ENCODE data around the gene TNNI3.

TNNI3 gene

DNA sequence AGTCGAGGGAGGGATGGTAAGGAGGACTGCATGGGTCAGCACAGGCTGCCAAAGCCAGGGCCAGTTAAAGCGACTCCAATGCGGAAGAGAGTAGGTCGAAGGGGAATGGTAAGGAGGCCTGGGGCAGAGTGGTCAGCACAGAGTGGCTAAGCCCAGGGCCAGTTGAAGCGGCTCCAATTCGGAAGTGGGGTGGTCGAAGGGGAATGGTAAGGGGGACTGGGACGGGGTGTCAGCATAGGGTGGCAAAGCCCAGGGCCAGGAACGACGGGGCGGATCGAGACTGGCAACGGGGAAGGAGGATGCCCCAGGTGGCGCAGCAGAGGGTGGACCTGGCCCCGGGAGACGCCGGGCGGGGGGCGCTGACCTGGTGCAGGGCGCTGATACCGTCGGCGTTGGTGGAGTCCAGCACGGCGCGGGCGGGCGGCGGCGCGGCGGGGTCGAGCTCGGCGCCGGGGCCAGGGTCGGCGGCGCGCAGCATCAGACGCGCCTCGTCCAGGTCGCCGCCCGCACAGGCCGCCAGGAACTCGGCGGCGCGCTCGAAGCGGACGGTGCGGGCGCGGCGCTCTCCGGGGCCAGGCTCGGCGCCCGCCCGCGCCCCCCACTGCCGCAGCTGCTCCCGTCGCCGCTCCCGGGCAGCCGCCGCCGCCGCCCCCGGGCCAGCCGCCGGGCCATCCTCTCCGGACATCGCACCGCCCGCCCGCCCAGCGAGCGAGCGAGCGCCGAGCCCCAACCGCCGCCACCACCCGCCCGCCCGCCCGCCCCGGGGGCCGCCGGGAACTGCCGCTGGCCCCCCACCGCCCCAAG is 40.5 kb downstream of the TNNI3 start, which contains the start of gene PPP1R12C:
TSS of gene PPP1R12C (minus strand) at position 779 of the 804 bp plus-strand sequence. CDS start at position 685, 94 bp downstream.
- ATAC-seq (ENCODE audit: low read depth): no peak
- no peak for DNase-seq (ENCODE audit: low spot score)
- H3K4me1 ChIP-seq (ENCODE audit: insufficient read depth, poor library complexity, severe bottlenecking): peaks cover 10% of the 10 kb centered on the region
- H3K27me3 ChIP-seq (ENCODE audit: insufficient read depth, poor library complexity, severe bottlenecking): no peaks in the 10 kb centered on the region
- no peaks in the 10 kb centered on the region for H3K9me3 ChIP-seq (ENCODE audit: severe bottlenecking)
- H3K4me3 ChIP-seq (ENCODE audit: severe bottlenecking): peak within 1 kb of the TSS; percentile 92
- H3K36me3 ChIP-seq (ENCODE audit: low read depth): no peaks in the 10 kb centered on the region
- peak within 1 kb of the TSS; percentile 49 for H3K27ac ChIP-seq (ENCODE audit: poor library complexity, severe bottlenecking)
- TF ChIP-seq, protein P1, sequence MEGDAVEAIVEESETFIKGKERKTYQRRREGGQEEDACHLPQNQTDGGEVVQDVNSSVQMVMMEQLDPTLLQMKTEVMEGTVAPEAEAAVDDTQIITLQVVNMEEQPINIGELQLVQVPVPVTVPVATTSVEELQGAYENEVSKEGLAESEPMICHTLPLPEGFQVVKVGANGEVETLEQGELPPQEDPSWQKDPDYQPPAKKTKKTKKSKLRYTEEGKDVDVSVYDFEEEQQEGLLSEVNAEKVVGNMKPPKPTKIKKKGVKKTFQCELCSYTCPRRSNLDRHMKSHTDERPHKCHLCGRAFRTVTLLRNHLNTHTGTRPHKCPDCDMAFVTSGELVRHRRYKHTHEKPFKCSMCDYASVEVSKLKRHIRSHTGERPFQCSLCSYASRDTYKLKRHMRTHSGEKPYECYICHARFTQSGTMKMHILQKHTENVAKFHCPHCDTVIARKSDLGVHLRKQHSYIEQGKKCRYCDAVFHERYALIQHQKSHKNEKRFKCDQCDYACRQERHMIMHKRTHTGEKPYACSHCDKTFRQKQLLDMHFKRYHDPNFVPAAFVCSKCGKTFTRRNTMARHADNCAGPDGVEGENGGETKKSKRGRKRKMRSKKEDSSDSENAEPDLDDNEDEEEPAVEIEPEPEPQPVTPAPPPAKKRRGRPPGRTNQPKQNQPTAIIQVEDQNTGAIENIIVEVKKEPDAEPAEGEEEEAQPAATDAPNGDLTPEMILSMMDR (IDR thresholded peaks at IDR 0.05; ENCODE audit: poor library complexity, severe bottlenecking): no peak

DNA sequence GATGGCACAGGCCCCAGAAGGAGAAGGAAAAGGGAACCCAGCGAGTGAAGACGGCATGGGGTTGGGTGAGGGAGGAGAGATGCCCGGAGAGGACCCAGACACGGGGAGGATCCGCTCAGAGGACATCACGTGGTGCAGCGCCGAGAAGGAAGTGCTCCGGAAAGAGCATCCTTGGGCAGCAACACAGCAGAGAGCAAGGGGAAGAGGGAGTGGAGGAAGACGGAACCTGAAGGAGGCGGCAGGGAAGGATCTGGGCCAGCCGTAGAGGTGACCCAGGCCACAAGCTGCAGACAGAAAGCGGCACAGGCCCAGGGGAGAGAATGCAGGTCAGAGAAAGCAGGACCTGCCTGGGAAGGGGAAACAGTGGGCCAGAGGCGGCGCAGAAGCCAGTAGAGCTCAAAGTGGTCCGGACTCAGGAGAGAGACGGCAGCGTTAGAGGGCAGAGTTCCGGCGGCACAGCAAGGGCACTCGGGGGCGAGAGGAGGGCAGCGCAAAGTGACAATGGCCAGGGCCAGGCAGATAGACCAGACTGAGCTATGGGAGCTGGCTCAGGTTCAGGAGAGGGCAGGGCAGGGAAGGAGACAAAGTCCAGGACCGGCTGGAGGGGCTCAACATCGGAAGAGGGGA is 41.2 kb downstream of the TNNI3 start:
- TF ChIP-seq, protein P1 (IDR thresholded peaks at IDR 0.05; ENCODE audit: poor library complexity, severe bottlenecking): no peak
- ATAC-seq (ENCODE audit: low read depth): peak; percentile 41; the same call in 2 of the 3 replicates
- Histone ChIP-seq H3K9me3 (ENCODE audit: severe bottlenecking) (no peaks in the 10 kb centered on the region), H3K27me3 (ENCODE audit: insufficient read depth, poor library complexity, severe bottlenecking) (no peaks in the 10 kb centered on the region), H3K27ac (ENCODE audit: poor library complexity, severe bottlenecking) (peak overlapping the region; percentile 49), H3K4me1 (ENCODE audit: insufficient read depth, poor library complexity, severe bottlenecking) (peaks cover 10% of the 10 kb centered on the region), H3K36me3 (ENCODE audit: low read depth) (no peaks in the 10 kb centered on the region), H3K4me3 (ENCODE audit: severe bottlenecking) (peak overlapping the region; percentile 92)
- DNase-seq (ENCODE audit: low spot score): no peak

DNA sequence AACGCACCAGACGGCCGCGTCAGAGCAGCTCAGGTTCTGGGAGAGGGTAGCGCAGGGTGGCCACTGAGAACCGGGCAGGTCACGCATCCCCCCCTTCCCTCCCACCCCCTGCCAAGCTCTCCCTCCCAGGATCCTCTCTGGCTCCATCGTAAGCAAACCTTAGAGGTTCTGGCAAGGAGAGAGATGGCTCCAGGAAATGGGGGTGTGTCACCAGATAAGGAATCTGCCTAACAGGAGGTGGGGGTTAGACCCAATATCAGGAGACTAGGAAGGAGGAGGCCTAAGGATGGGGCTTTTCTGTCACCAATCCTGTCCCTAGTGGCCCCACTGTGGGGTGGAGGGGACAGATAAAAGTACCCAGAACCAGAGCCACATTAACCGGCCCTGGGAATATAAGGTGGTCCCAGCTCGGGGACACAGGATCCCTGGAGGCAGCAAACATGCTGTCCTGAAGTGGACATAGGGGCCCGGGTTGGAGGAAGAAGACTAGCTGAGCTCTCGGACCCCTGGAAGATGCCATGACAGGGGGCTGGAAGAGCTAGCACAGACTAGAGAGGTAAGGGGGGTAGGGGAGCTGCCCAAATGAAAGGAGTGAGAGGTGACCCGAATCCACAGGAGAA is 42.0 kb downstream of the TNNI3 start:
- TF ChIP-seq, protein P1 (IDR thresholded peaks at IDR 0.05; ENCODE audit: poor library complexity, severe bottlenecking): no peak
- no peaks in the 10 kb centered on the region for H3K36me3 ChIP-seq (ENCODE audit: low read depth)
- no peak overlapping the region for H3K27ac ChIP-seq (ENCODE audit: poor library complexity, severe bottlenecking)
- no peak overlapping the region for H3K4me3 ChIP-seq (ENCODE audit: severe bottlenecking)
- DNase-seq (ENCODE audit: low spot score) (no peak), ATAC-seq (ENCODE audit: low read depth) (no peak)
- H3K27me3 ChIP-seq (ENCODE audit: insufficient read depth, poor library complexity, severe bottlenecking): no peaks in the 10 kb centered on the region
- H3K9me3 ChIP-seq (ENCODE audit: severe bottlenecking): no peaks in the 10 kb centered on the region
- peaks cover 10% of the 10 kb centered on the region for H3K4me1 ChIP-seq (ENCODE audit: insufficient read depth, poor library complexity, severe bottlenecking)

DNA sequence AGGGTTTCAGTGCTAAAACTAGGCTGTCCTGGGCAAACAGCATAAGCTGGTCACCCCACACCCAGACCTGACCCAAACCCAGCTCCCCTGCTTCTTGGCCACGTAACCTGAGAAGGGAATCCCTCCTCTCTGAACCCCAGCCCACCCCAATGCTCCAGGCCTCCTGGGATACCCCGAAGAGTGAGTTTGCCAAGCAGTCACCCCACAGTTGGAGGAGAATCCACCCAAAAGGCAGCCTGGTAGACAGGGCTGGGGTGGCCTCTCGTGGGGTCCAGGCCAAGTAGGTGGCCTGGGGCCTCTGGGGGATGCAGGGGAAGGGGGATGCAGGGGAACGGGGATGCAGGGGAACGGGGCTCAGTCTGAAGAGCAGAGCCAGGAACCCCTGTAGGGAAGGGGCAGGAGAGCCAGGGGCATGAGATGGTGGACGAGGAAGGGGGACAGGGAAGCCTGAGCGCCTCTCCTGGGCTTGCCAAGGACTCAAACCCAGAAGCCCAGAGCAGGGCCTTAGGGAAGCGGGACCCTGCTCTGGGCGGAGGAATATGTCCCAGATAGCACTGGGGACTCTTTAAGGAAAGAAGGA is 42.9 kb downstream of the TNNI3 start:
- TF ChIP-seq, protein P1 (IDR thresholded peaks at IDR 0.05; ENCODE audit: poor library complexity, severe bottlenecking): no peak
- peaks cover 10% of the 10 kb centered on the region for H3K4me1 ChIP-seq (ENCODE audit: insufficient read depth, poor library complexity, severe bottlenecking)
- H3K9me3 ChIP-seq (ENCODE audit: severe bottlenecking): no peaks in the 10 kb centered on the region
- no peak overlapping the region for H3K4me3 ChIP-seq (ENCODE audit: severe bottlenecking)
- no peak for DNase-seq (ENCODE audit: low spot score)
- ATAC-seq (ENCODE audit: low read depth): no peak
- no peak overlapping the region for H3K27ac ChIP-seq (ENCODE audit: poor library complexity, severe bottlenecking)
- no peaks in the 10 kb centered on the region for H3K36me3 ChIP-seq (ENCODE audit: low read depth)
- no peaks in the 10 kb centered on the region for H3K27me3 ChIP-seq (ENCODE audit: insufficient read depth, poor library complexity, severe bottlenecking)
